ENCODE measurements around the gene FAM187B.

DNA sequence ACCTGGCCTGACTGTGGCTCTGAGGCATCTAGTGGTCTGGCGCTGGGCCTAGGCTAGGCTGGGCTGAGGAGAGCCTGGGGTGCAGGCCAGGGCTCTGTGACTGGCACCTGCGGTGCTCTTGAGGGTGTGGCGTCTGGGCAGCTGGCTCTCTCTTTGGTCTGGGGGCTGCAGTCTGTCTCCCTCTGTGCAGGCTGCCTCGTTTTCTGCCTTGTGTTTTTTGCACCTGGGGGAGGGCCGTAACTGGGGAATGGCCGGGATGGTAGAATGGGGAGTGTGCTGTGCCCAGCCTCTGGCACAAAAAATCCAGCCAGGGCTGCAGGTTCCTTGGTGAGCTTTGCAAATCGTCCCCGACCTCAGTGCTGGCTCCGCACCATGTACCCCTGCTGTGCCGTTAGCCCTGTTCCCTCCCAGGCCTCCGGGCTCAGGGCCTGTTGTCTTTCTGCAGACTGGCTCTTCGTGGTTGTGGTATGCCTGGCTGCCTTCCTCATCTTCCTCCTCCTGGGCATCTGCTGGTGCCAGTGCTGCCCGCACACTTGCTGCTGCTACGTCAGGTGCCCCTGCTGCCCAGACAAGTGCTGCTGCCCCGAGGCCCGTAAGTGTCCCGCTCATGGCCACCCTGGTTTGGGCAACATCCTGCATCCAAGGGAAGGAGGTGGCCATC is 33.7 kb upstream of the FAM187B start:
- TF ChIP-seq PATZ1 (CRISPR knock-in tag; IDR thresholded peaks at IDR 0.05; ENCODE audit: borderline replicate concordance) (no peak), SNAI2 (CRISPR knock-in tag; IDR thresholded peaks at IDR 0.05) (no peak), ESRRG (CRISPR knock-in tag; IDR thresholded peaks at IDR 0.05) (no peak)

Data from SK-N-SH treated with all-trans-retinoic acid at 6 μM for 48 hours (cell line).